AG20443 (cell line): ENCODE results near the gene PCBP3.
"Not testable (repeated sequence)": the region's sequence is repeated elsewhere in the genome, so short reads cannot be mapped to it uniquely, and the experiment has no call there.

ENCODE experiments used
- DNase-seq: peaks from one replicate; pipeline ENCODE4 v3.0.0; 2012; ENCODE audit warnings: low spot score, mixed read lengths

PCBP3 gene

GRCh38 chr21:45613396-45613795 is 30.1 kb upstream of the PCBP3 start:
- DNase-seq: no peak

DNA sequence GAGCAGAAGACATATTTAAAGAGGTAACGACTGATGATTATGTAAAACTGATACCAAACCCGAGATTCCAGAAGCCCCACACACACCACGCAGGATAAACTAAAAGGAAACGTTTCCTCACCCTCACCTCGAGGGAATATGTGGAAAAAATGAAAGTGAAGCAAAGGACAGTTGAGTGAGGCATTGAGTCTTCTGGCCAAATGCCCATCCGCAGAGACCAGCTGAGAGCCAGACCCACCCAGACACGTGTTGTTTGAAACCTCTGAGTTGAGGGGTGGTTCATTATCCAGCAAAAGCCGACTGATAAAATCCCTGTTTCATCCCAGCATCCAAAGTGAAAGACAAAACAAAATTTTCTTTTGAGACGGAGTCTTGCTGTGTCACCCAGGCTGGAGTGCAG is 29.6 kb upstream of the PCBP3 start:
- no peak for DNase-seq

- DNase-seq: no peak
These were observed 28.3 kb upstream of the PCBP3 start for GRCh38 chr21:45615145-45615711.

DNA sequence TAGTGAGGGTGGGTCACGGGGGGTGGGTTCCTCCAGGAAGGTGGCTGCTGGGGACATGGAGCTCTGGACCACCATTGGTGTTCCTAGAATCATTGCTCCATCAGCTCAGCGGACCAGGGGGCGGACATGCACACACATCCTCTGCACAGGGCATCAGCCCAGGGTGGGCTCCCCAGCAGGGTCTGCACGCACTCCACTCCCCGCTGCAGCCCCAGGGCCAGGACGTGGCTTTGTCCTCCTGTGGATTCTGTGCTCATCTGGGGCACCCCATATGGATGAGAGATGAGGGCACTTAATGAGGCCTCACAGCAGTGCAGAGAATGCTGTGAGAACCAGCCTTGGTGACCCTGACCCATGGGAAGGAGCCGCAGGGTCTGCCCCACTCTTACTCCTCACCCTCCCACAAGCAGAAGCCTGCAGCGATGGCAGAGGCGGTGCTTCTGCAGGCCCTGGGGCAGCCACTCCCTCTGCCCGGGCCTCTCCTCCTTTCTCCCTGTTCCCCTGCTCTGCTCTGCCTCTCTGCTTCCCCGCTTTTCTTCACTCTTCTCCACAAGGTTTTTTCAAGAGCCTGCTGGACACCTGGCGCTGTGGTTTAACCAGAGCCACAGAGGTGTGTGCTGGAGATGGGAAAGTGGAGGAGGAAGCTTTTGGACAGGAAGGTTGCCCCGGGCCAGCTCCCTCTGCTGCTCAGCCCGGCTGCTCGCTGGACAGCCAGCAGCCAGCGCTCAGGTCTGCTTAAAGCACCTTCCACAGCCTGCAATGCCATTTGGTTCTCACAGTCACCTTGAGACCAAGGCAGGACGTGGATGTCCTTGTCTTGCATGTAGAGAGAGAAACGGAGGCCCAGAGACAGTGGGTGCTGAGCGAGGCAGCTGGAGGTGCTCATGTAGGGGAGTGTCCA is 26.3 kb upstream of the PCBP3 start:
- DNase-seq: no peak

GRCh38 chr21:45618287-45618686 is 25.2 kb upstream of the PCBP3 start:
- DNase-seq: no peak

- DNase-seq: no peak
These were observed 24.6 kb upstream of the PCBP3 start for GRCh38 chr21:45618846-45619485.

- no peak for DNase-seq
These were observed 23.2 kb upstream of the PCBP3 start for GRCh38 chr21:45620201-45620923.

DNA sequence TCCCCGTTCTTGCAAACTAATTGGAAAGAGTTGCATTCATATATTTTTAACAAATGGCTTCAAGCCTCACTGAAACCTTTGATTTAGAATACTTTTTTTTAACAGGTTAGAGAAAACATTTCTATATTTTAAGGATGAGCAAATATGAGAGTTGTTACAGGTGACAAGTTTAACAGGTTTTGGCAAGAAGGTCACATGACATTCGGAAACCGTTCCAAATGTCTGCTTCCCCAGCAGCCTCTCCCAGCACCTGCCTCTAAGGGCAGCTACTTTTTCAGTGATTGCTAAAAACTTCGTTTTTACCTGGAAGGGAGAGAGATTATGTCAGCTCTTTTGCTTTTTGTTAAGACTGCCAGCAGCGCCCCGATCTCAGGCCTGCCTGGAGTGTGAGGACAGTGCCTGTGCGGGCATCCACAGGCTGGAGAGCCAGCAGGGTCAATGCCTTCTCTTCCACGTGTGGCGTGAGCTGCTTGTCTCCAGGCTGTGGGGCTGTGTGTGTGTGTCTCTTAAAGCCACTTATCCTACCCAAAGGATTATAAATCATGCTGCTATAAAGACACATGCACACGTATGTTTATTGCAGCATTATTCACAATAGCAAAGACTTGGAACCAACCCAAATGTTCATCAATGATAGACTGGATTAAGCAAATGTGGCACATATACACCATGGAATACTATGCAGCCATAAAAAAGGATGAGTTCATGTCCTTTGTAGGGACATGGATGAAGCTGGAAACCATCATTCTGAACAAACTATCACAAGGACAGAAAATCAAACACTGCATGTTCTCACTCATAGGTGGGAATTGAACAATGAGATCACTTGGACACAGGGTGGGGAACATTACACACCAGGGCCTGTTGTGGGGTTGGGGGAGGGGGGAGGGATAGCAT is 21.8 kb upstream of the PCBP3 start:
- DNase-seq: not testable (repeated sequence)

DNA sequence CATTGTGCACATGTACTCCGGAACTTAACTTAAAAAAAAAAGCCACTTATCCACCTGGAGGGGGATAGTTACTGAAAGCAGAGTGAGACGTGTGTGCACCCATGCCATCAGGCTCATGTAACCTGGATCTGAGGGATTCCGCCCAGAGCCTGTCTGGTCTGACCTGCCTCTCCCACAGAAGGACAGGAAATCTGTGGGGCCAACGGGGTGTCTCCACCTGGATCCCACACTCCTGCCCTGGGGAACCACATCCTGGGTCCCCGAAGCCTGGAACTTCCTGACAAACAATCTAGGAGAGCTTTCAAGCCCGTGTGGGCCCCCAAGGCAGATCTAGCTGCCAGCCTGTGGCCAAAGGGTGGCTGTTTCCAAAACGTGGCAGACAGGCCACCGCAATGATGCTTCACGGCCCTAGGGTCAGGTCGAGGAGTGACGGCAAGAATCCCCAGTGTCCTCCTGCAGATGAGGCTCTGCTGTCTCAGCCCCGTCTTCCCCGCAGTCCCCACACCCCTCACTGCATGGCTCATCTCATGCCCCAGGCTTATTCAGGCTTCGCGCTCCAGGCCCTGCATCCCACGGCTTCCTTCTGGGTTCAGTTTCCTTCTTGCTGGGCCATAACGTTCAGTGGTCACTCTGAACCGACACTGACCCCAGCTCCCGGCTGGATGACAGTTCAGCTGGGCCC is 21.0 kb upstream of the PCBP3 start:
- no peak for DNase-seq

- DNase-seq: no peak
These were observed 20.1 kb upstream of the PCBP3 start for GRCh38 chr21:45623436-45623835.

- DNase-seq: not testable (repeated sequence)
These were observed 17.4 kb upstream of the PCBP3 start for GRCh38 chr21:45626127-45626526.

DNA sequence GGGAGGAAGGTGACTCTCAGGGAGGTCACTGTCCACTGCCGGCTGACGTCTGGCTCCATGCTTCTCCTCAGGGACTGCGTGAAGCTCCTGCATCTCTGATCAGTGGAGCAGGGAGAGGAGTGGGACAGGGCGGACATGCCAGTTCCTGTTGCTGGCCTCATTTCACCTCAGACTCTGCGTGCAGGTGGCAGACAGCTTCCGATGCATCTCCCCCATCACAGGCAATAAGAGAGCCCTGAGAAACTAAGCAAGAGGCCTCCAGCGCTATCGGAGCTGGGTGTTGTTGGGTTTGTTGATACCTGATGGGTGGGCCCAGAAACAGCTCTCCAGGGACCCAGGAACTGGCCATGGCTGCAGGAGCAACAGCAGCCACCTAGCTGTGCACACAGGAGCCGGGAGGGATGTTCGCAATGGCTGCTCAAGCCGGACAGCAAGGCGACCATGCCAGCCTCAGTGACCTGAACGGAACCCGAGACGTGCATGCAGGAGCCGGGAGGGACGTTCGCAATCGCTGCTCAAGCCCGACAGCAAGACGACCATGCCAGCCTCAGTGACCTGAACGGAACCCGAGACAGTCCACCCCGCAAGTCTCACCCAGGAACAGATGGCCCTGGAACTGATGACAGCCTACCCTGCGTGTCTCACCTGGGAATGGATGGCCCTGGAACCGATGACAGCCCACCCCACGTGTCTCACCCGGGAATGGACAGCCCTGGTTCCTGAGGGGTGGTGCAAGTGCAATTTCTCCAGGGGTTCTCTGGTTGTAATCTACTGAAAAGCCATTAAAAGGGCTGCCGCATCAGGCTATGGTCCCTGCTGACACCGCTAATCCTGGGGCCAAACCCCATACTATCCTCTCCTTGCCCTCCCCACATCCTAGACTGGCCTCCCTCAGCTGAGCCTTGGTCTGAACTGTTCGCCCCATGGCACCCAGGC is 14.2 kb upstream of the PCBP3 start:
- no peak for DNase-seq

- DNase-seq: no peak
These were observed 13.3 kb upstream of the PCBP3 start for GRCh38 chr21:45630066-45630694.

GRCh38 chr21:45630876-45631275 is 12.6 kb upstream of the PCBP3 start:
- no peak for DNase-seq

DNA sequence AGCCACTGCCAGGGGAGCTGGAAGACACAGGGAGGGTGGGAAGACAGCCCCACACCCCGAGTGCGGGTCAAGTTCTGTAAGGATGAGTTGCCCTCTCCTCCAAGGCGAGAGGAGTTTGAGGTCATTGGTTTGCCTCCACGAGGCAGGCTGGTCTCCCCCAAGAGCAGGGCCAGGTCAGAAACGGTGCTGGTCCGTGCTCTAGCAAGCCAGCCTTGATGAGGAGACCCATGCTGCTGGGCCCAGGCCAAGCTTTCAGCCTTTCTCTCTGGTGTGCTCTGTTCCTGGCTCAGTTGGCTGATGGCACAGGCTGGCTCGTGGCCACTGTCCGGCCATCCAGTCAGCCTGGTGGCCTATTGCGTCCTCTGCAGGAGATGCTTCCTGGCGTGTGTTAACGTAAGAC is 12.0 kb upstream of the PCBP3 start:
- no peak for DNase-seq

GRCh38 chr21:45632160-45632559 is 11.4 kb upstream of the PCBP3 start:
- DNase-seq: no peak

DNA sequence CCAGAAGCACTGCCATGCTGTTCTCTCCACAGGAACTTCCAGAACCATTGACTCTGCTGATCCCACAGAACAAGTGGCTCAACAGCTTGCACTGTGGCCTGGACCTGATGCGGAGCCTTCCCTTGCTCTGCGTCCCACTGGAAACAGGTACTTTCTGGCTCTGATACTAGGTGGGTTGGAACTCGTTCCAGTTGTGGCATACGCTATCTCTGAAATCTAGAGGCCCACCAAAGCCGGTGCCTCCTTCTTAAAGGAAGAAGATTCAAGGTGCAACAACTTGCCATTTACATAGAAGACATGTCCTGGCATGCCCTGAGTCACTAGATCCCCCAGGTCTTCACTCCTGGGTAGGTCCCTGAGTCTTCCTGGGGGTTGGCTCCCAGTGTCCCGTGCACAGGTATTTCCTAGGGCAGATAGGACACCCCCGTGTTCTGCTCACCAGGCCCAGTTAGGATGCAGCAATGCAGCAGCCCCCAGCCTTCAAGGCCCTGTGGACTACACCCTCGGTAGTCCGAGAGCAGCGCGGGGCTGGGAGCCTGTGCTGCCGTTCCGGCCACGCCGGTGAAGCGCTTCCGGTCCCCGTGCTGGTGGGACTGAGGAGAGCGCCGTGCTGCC is 10.8 kb upstream of the PCBP3 start:
- no peak for DNase-seq

GRCh38 chr21:45634511-45635183 is 8.9 kb upstream of the PCBP3 start:
- no peak for DNase-seq
